ENCODE measurements around the gene ESPN.
A peak's percentile ranks its signal among the peaks of the same experiment; 100 is the strongest.
"Not testable (repeated sequence)": the region's sequence is repeated elsewhere in the genome, so short reads cannot be mapped to it uniquely, and the experiment has no call there.

ESPN gene, protein sequence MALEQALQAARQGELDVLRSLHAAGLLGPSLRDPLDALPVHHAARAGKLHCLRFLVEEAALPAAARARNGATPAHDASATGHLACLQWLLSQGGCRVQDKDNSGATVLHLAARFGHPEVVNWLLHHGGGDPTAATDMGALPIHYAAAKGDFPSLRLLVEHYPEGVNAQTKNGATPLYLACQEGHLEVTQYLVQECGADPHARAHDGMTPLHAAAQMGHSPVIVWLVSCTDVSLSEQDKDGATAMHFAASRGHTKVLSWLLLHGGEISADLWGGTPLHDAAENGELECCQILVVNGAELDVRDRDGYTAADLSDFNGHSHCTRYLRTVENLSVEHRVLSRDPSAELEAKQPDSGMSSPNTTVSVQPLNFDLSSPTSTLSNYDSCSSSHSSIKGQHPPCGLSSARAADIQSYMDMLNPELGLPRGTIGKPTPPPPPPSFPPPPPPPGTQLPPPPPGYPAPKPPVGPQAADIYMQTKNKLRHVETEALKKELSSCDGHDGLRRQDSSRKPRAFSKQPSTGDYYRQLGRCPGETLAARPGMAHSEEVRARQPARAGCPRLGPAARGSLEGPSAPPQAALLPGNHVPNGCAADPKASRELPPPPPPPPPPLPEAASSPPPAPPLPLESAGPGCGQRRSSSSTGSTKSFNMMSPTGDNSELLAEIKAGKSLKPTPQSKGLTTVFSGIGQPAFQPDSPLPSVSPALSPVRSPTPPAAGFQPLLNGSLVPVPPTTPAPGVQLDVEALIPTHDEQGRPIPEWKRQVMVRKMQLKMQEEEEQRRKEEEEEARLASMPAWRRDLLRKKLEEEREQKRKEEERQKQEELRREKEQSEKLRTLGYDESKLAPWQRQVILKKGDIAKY

GRCh38 chr1:6424619-6425593, at the start of gene ESPN:
Gene ESPN (plus strand): TSS chr1:6424776. CDS start chr1:6424956, 180 bp downstream.
- DNase-seq (ENCODE audit: low read depth) = no peak

GRCh38 chr1:6378096-6378746, 46.4 kb upstream of the ESPN start:
- no peak for DNase-seq (ENCODE audit: low read depth)

- no peak for DNase-seq (ENCODE audit: low read depth)
Observed at GRCh38 chr1:6380037-6380436, 44.5 kb upstream of the ESPN start.

- DNase-seq (ENCODE audit: low read depth) = no peak
Observed at GRCh38 chr1:6384135-6384534, 40.4 kb upstream of the ESPN start.

DNA sequence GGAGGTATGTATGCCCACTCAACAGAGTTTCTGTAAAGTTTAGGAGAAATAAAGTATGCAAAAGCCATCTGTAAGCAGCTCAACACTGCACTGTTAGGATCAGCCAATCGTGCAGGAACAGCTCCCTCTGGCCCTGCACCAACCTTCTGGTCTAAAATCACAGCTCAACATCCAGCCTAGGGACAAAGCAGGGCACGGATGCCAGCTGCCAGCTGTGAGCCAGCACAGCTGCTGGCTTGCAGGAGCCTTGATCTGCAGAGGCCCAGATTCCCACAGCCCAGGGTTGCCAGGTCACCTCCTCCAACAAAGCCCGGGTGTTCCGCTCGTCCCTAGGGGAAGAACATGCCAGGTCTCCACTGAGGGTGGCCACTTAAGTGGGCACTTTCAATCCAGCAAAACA, 39.6 kb upstream of the ESPN start:
- DNase-seq (ENCODE audit: low read depth) = no peak

GRCh38 chr1:6385488-6386191, 38.9 kb upstream of the ESPN start:
- DNase-seq (ENCODE audit: low read depth) = no peak

DNA sequence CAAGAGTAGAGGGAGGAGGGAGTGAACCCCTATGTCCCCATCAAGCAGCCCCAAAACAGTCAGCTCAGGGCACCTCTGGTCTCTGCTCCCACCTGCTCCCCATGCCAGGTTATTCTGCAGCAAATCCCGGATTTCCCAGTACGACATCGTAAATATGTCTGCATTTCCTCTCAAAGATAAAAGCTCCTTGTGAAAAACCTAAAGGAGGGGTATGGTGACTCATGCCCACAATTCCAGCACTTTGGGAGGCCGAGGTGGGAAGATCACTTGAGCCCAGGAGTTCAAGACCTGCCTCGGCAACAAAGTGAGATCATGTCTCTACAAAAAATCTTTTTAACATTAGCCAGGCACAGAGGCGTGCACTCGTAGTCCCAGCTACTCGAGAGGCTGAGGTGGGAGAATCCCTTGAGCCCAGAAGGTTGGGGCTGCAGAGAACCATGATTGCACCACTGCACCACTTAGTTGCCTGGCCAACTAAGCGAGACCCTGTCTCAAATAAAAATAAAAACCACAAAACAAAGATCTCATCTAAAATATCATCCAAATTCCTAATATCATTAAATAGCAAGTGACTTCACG, 38.1 kb upstream of the ESPN start:
- no peak for DNase-seq (ENCODE audit: low read depth)

GRCh38 chr1:6389971-6390370, 34.6 kb upstream of the ESPN start:
- DNase-seq (ENCODE audit: low read depth) = no peak

DNA sequence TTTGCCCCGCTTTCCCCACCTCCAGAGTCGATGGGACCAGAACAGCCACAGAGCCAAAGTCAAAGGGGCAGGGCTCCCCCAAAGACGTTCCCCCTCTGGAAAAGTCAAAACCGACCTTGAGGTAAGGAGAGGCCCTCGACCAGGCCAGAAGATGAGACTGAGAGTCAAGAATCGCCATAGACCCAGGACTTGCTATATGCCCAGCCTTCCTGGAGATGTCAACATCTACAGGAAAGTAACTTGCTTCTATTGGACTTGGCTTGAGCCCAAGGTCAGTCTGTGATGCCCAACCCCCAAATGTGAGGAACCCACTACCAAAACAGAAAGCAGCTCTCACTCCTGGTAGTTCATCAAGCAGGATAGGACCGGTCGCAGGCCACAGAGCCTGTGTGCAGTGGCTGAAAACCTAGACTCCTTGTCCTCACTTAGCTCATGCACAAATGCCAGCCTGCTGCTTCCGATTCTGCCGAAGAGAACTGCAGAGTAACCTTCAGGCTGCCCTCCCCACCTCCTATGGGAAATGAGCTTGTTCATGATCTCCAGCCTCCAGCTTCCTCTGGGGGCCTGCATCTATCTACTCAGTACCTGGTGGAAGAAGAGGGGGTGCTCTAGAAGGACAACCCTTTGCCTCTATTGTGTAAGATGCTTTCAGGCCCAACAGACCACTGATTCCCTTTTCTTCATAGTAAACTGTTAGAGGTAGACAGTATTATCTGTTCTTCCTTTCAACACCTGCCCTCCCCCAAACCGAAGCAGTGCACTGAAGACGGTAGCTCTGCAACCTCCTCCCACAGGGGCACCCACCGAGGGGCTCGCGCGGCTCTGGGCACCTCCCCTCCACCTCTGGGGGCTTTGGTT, 32.4 kb upstream of the ESPN start:
- no peak for DNase-seq (ENCODE audit: low read depth)

GRCh38 chr1:6392809-6393399, 31.7 kb upstream of the ESPN start:
- DNase-seq (ENCODE audit: low read depth) = no peak

- peak; percentile 89 for DNase-seq (ENCODE audit: low read depth)
Observed at GRCh38 chr1:6393400-6394187, 31.0 kb upstream of the ESPN start, which contains the start of gene ACOT7. Gene ACOT7 (minus strand): TSS chr1:6393767. CDS start chr1:6393399, 368 bp downstream.

DNA sequence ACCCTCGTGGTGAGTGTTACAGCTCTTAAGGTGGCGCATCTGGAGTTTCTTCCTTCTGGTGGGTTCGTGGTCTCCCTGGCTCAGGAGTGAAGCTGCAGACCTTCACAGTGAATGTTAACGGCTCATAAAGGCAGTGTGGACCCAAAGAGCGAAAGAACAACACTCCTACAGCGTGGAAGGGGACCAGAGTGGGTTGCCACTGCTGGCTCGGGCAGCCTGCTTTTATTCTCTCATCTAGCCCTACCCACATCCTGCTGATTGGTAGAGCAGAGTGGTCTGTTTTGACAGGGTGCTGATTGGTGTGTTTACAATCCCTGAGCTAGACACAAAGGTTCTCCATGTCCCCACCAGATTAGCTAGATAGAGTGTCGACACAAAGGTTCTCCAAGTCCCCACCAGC, 29.4 kb upstream of the ESPN start:
- DNase-seq (ENCODE audit: low read depth) = not testable (repeated sequence)

DNA sequence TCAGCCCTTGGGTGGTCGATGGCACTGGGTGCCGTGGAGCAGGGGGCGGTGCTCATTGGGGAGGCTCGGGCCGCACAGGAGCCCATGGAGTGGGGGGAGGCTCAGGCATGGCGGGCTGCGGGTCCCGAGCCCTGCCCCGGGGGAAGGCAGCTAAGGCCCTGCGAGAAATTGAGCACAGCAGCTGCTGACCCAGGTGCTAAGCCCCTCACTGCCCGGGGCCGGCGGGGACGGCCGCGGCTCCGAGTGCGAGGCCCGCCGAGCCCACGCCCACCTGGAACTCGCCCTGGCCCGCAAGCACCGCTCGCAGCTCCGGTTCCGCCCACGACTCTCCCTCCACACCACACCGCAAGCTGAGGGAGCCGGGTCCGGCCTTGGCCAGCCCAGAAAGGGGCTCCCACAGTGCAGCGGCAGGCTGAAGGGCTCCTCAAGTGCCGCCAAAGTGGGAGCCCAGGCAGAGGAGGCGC, 28.8 kb upstream of the ESPN start:
- not testable (repeated sequence) for DNase-seq (ENCODE audit: low read depth)

DNA sequence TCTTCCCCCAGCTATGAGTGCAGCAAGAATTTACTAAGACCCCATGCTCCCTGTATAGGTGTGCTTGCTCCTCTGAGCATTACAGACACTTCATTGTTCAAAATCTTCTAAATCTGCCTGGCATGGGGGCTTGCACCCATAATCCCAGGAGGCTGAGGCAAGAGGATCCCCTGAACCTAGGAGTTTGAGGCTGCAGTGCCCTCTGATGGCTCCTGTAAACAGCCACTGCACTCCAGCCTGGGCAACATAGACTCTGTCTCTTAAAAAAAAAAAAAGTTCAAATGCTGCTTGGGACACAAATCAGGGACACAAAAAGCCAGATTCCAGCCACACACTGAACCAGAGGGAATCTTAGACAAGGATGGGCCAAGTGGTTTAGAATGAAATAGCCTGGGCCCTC, 27.6 kb upstream of the ESPN start:
- no peak for DNase-seq (ENCODE audit: low read depth)

DNA sequence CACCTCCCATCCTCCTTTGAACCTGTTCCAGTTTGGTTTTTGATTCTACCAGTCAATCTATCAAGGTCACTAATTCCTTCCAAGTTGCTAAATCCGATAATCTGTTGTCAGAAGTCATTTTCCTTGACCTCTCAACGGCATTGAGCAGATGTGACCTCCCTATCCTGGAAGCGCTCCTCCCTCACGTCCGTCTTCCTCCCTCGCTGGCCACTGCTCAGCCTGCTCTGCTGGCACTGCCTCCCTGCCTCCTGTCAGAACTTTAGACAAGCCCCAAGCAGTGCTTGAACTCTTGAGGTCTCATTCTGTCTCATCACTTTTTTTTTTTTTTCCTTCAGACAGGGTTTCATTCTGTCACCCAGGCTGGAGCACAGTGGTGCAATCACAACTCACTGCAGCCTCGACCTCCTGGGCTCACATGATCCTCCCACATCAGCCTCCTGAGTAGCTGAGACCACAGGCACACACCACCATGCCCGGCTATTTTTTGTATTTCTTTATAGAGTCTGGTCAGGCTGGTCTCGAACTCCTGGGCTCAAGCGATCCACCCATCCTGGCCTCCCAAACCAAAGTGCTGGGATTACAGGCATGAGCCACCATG, 26.6 kb upstream of the ESPN start:
- DNase-seq (ENCODE audit: low read depth) = no peak

- no peak for DNase-seq (ENCODE audit: low read depth)
Observed at GRCh38 chr1:6399294-6399693, 25.3 kb upstream of the ESPN start.

DNA sequence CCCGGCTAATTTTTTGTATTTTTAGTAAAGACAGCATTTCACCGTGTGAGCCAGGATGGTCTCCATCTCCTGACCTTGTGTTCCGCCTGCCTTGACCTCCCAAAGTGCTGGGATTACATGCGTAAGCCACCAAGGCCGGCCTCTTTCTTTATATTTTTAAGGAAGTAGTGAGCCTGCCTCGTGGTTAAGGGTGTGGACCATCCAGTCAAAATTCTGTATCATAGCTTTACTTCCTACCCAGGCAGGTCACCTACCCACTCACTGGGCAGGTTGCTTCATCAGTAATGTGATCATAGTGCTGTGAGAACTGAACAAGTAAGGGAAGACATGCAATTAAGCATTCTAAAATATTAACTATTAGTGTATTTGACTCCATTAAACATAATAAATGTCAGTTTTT, 22.9 kb upstream of the ESPN start:
- DNase-seq (ENCODE audit: low read depth) = no peak

GRCh38 chr1:6408023-6408422, 16.6 kb upstream of the ESPN start:
- no peak for DNase-seq (ENCODE audit: low read depth)

Data from stimulated activated CD4-positive, alpha-beta T cell treated with anti-CD3 and anti-CD28 coated beads, Interleukin-2, amount 100 ng/mL, for 4 hours (primary cell).